ENCODE data around the gene CCDC179.

Gene CCDC179

GRCh38 chr11:22829231-22830081 is 30.8 kb downstream of the CCDC179 start, which contains the start of gene SVIP:
TSS of gene SVIP (minus strand) at chr11:22829801. CDS start at chr11:22829748, 53 bp downstream.
- TF ChIP-seq MAX (IDR thresholded peaks at IDR 0.05; ENCODE audit: low read depth, low read length) (no peak), CTCF (IDR thresholded peaks at IDR 0.05; ENCODE audit: low read depth, low read length) (peak; percentile 27), MYC (IDR thresholded peaks at IDR 0.05; ENCODE audit: low read depth, low read length) (no peak), POLR2A (IDR thresholded peaks at IDR 0.05; ENCODE audit: extremely low read depth, insufficient read length) (no peak)
- H3K4me3 ChIP-seq (ENCODE audit: low read depth, low read length), result peak within 1 kb of the TSS; percentile 72

GRCh38 chr11:22828373-22828772 is 31.9 kb downstream of the CCDC179 start:
- H3K4me3 ChIP-seq (ENCODE audit: low read depth, low read length), result peak overlapping the region; percentile 72
- no peak for TF ChIP-seq MYC (IDR thresholded peaks at IDR 0.05; ENCODE audit: low read depth, low read length)
- DNase-seq (ENCODE audit: low read depth), result peak; percentile 6

More at GRCh38 chr11:22829231-22830081, 30.8 kb downstream of the CCDC179 start, which contains the start of gene SVIP:
- DNase-seq (ENCODE audit: low read depth), result peak; percentile 80

GRCh38 chr11:22822203-22822602 is 38.1 kb downstream of the CCDC179 start:
- no peak overlapping the region for H3K4me3 ChIP-seq (ENCODE audit: low read depth, low read length)
- TF ChIP-seq MYC (IDR thresholded peaks at IDR 0.05; ENCODE audit: low read depth, low read length) (no peak), CTCF (IDR thresholded peaks at IDR 0.05; ENCODE audit: low read depth, low read length) (no peak), POLR2A (IDR thresholded peaks at IDR 0.05; ENCODE audit: extremely low read depth, insufficient read length) (no peak), MAX (IDR thresholded peaks at IDR 0.05; ENCODE audit: low read depth, low read length) (no peak)
- DNase-seq (ENCODE audit: low read depth), result no peak

GRCh38 chr11:22809893-22810292 is 50.4 kb downstream of the CCDC179 start:
- no peak for DNase-seq (ENCODE audit: low read depth)
- H3K4me3 ChIP-seq (ENCODE audit: low read depth, low read length), result no peak overlapping the region
- no peak for TF ChIP-seq MYC (IDR thresholded peaks at IDR 0.05; ENCODE audit: low read depth, low read length)
- no peak for TF ChIP-seq MAX (IDR thresholded peaks at IDR 0.05; ENCODE audit: low read depth, low read length)
- no peak for TF ChIP-seq CTCF (IDR thresholded peaks at IDR 0.05; ENCODE audit: low read depth, low read length)
- no peak for TF ChIP-seq POLR2A (IDR thresholded peaks at IDR 0.05; ENCODE audit: extremely low read depth, insufficient read length)

- TF ChIP-seq POLR2A (IDR thresholded peaks at IDR 0.05; ENCODE audit: extremely low read depth, insufficient read length), result no peak
- TF ChIP-seq CTCF (IDR thresholded peaks at IDR 0.05; ENCODE audit: low read depth, low read length), result no peak
- no peak for TF ChIP-seq MYC (IDR thresholded peaks at IDR 0.05; ENCODE audit: low read depth, low read length)
- no peak for TF ChIP-seq MAX (IDR thresholded peaks at IDR 0.05; ENCODE audit: low read depth, low read length)
- H3K4me3 ChIP-seq (ENCODE audit: low read depth, low read length), result no peak overlapping the region
- DNase-seq (ENCODE audit: low read depth), result no peak
Observed at GRCh38 chr11:22808571-22809197, 51.6 kb downstream of the CCDC179 start.

Measured in NB4 (cell line).